MG63 (cell line): Measurements from ENCODE around the gene WNK2. TPM values are rescaled to one million over a fixed set of nuclear protein-coding genes. Genes with fewer than 3 reads are reported as not detected.
A peak's percentile ranks its signal among the peaks of the same experiment; 100 is the strongest.

Experiments used
- DNase-seq: peaks from one replicate; pipeline ENCODE4 v3.0.0-alpha.2; 2020
- H3K27me3 ChIP-seq: fragments of 250-450 bp; sonication (Bioruptor Pico); 2 replicates; pipeline ENCODE4 v1.5.1; 2020; ENCODE audit warnings: mild to moderate bottlenecking, moderate library complexity
- H3K36me3 ChIP-seq: fragments of 250-450 bp; sonication (Bioruptor Pico); 2 replicates; pipeline ENCODE4 v1.5.1; 2020; ENCODE audit warnings: mild to moderate bottlenecking, moderate library complexity
- H3K4me3 ChIP-seq: fragments of 250-450 bp; sonication (Bioruptor Pico); 2 replicates; pipeline ENCODE4 v1.5.1; 2020; ENCODE audit warnings: mild to moderate bottlenecking, moderate library complexity
- H3K9me3 ChIP-seq: fragments of 250-450 bp; sonication (Bioruptor Pico); 2 replicates; pipeline ENCODE4 v1.5.1; 2020; ENCODE audit warnings: mild to moderate bottlenecking, moderate library complexity
- total RNA-seq: library from RNA; depleted of rRNA; stranded (reverse); fragments of >200 nt; shearing (Covaris generic); gene quantifications from 2 replicates; pipeline ENCODE4 v1.2.3, GENCODE V29; 2014; ENCODE audit warnings: low replicate concordance

WNK2 gene
- total RNA-seq, 1 experiment from 2014 or later, result 1.1 TPM

DNA sequence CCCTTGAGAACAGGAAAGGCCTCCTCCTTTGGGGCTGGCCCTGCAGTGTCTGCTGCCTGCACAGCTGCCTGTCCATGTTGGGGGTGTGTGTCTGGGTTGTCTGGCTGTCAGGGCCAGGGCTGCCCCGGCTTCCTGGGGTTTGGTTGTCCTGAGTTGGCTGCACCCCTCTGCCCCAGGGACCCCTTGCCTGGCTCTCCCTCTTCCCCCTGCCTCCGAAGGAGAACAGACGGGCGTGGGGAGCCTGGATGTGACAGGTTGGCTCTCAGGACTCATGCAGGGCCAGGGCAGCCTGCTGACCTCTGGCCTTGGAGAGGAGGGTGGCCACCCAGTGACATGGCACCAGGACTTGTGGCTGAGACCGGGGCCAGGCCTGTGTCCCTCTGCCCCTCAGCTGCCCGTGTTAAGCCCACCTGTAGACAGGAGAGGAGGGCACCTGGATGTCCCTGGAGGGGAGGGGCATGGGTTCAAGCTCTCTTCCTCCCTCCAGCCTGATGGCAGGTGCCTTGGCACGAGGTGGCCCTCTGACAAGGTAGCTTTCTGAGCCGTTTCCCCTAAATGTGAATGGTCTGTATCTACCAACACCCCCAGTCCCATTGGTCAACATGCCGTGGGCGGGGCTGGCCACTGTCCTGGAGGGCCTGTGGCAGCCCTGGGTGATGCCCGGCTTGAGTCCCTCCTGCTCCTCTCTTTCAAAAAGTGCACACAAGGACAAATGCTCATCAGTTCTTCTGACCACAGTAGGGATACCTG, 34.9 kb downstream of the WNK2 start:
- no peaks in the 10 kb centered on the region for H3K9me3 ChIP-seq
- no peak for DNase-seq

DNA sequence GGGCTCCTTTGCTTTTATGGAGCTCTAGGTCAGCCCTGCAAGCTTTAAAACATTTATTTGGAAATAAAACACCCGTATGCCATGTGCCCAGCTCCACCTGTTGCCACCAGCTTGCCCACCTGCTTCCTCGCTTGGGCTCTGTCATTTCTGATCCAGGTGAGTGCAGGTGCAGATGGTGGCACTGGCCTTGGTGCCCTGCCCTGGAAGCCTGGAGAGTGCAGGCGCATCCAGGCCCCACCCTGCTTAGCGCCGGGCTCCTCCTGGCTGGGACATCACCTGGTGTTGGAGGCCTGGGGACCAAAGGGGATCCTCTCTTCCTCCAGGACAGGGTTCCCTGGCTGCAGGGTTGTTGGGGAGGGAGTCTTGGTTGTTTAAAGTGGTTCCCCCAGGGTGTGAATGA, 35.8 kb downstream of the WNK2 start:
- Histone ChIP-seq H3K27me3 (no peaks in the 10 kb centered on the region), H3K36me3 (no peaks in the 10 kb centered on the region), H3K9me3 (no peaks in the 10 kb centered on the region), H3K4me3 (no peak overlapping the region)
- no peak for DNase-seq

More for the DNA sequence above, 34.9 kb downstream of the WNK2 start:
- Histone ChIP-seq H3K4me3 (no peak overlapping the region), H3K27me3 (no peaks in the 10 kb centered on the region), H3K36me3 (no peaks in the 10 kb centered on the region)

DNA sequence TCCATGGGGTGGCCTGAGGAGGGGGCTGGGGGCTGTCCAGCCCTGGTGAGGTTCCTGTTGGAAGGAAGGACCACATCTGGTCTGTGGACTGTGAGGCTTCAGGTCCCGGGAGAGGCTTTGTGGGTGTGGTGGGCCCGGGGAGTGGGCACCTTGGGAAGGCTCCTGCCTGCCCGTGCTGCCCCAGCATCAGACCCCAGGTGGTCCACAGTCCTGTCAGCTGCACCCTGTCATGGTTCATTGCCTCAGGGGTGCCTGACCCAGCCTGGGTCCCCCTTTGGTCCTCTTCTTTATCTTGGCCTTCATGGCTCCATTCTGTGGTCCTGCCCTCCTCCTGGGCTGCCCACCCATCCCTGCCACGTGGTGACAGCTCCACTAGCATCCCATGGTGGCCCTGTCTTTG, 36.7 kb downstream of the WNK2 start:
- Histone ChIP-seq H3K27me3 (no peaks in the 10 kb centered on the region), H3K36me3 (no peaks in the 10 kb centered on the region), H3K4me3 (no peak overlapping the region), H3K9me3 (no peaks in the 10 kb centered on the region)
- no peak for DNase-seq

DNA sequence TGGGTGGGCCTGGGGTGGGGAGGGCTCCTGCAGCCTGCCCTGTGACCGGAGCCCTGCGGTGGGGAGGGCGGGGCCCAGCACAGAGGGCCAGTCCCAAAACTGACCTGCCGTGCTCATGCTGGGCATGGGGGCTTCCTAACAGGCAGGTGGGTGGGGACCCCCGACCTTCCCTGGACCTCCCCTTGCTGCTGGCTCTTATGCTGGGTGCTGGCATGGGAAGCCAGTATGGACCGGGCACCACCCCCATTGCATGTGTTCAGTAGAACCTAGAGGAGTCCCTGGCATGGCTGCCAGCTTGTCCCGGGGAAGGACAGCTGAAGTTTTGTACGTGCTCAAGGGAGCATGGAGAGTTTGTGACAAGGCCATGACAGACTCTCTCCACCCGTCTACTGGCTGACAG, 37.1 kb downstream of the WNK2 start:
- Histone ChIP-seq H3K36me3 (no peaks in the 10 kb centered on the region), H3K27me3 (no peaks in the 10 kb centered on the region), H3K4me3 (no peak overlapping the region), H3K9me3 (no peaks in the 10 kb centered on the region)
- DNase-seq, result no peak

DNA sequence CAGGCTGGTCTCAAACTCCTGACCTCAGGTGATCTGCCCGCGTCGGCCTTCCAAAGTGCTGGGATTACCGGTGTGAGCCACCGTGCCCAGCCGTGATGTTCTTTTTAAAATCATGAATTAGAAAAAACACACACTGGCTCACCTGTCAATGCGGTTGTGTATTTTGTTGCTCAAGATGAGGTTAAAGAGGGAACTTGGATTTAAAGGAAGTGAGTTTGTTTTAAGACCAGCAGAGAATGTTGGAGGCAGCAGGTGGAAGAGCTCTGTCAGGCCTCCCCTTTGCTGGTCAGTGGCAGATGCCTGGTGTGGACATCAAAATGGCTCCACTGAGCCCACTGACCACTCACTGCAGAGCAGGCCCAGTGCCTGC, 38.9 kb downstream of the WNK2 start:
- no peak for DNase-seq
- Histone ChIP-seq H3K4me3 (no peak overlapping the region), H3K36me3 (no peaks in the 10 kb centered on the region), H3K27me3 (no peaks in the 10 kb centered on the region), H3K9me3 (no peaks in the 10 kb centered on the region)

DNA sequence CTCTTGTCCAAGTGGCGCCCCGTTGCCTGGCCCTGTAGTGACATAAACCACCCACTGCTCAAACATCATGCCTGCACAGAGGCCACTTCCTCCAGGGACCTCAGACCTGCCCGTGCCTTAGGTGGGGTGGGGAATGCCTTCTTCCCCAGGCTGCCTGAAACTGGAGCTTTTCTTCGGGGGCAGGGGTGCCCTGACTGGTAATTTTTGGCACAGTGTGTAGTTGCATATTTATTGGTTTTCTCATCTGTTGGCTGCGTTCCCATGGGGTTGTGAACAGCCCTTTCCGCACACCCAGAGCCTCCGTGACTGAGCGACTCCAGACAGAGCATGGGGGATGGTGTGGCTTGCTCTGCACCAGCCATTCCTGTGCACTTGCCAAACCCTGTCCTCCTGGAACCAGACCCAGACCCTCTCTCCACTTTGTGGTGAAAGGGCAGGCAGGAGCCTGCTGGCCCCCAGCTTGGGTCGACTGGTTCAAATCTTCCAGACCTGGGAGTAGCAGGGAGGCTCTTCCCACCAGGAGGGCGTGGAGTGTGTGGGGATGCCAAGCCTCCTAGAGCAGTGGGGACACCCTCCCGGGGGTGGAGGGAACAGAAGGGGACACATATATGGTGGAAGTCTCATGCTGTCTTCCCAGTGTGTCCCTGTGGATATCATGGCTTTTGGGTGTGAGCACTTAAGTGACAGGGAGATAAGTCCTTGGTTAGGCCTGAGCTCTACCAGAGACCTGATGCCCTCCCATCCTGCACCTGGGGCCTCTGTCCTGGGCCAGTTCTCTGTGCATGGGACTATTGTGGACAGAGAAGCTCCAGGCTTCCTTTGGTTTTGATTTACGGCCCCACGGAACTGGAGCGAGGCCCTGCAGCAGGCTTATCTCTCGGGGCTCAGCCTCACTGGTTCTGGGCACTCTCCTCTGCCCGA, 39.6 kb downstream of the WNK2 start:
- Histone ChIP-seq H3K36me3 (no peaks in the 10 kb centered on the region), H3K4me3 (no peak overlapping the region), H3K27me3 (no peaks in the 10 kb centered on the region), H3K9me3 (no peaks in the 10 kb centered on the region)
- peak; percentile 90 for DNase-seq

DNA sequence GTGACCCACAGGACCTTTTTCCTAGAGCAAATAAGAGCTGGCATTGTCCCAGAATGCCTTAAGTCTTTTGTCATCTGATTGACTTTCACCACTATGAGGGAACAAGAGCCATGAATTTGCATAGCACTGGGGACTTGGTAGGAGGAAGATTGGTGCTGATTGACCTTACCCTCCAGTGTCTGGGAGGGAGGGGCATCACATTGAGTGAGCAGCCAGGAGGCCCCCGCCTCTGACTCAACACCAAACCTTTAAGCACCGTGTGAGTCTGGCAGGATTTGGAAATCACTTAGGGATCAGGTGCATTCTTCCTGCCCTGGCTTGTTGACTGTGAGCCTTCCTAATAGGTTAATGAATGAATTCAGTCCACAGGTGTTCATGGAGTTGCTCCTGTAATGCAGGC, 40.7 kb downstream of the WNK2 start:
- no peak for DNase-seq
- H3K27me3 ChIP-seq, result no peaks in the 10 kb centered on the region

DNA sequence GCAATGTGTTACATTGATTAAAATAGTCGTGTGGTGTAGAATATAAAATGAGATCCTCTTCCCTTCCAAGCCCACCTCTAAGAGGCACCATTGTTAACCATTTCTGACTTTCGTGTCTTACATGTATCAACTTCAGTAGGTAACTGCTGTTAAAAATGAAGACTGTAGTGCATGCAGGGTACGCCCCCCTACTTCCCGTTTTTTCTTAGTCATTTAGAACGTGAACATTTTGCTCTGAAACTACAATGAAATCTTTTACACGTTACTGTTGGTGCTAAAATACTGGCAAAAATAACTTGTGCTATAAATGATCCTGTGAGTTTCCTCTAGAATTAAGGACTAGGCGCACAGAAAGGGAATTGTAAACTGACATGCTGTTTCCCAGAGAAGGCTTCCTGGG, 41.5 kb downstream of the WNK2 start:
- Histone ChIP-seq H3K36me3 (no peaks in the 10 kb centered on the region), H3K4me3 (no peak overlapping the region), H3K9me3 (no peaks in the 10 kb centered on the region), H3K27me3 (no peaks in the 10 kb centered on the region)
- no peak for DNase-seq

More for the DNA sequence above, 40.7 kb downstream of the WNK2 start:
- no peaks in the 10 kb centered on the region for H3K9me3 ChIP-seq
- no peaks in the 10 kb centered on the region for H3K36me3 ChIP-seq
- no peak overlapping the region for H3K4me3 ChIP-seq

DNA sequence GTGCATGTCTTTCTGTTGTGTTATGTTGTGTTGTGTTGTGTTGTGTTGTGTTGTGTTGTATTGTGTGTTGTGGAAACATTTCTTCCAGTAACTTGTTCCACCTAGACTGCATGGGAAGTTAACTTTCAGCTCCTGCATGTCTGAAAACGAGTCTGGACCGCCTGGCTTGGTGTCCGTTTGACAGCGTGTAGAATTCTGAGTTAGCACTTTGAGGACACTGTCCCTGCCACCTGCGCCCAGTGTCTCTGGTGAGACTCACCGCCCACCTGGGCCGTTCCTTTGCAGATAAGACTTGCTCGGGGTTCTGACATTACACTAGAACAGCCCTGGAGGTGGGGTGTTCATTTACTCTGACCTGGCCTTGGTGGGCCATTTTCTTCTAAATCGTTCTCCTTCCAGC, 42.0 kb downstream of the WNK2 start:
- Histone ChIP-seq H3K36me3 (no peaks in the 10 kb centered on the region), H3K27me3 (no peaks in the 10 kb centered on the region), H3K4me3 (no peak overlapping the region), H3K9me3 (no peaks in the 10 kb centered on the region)
- no peak for DNase-seq

DNA sequence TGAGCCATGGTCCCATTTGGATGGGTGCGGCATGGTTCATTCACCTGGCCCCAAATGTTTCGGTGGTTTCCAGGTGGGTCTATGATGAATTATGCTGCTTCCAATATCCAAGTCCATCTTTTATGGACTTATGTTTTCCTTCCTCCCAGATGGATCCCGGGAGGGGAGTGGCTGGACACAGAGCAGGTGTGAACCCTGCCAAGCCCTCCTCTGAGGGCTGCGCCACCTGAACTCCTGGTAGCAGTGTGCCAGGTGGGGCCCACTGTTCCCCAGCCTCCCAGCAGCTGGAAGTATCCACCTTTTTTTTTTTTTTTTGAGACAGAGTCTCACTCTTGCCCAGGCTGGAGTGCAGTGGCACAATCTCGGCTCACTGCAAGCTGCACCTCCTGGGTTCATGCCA, 42.9 kb downstream of the WNK2 start:
- no peaks in the 10 kb centered on the region for H3K27me3 ChIP-seq
- H3K36me3 ChIP-seq, result no peaks in the 10 kb centered on the region
- H3K9me3 ChIP-seq, result no peaks in the 10 kb centered on the region
- no peak for DNase-seq
- H3K4me3 ChIP-seq, result no peak overlapping the region

DNA sequence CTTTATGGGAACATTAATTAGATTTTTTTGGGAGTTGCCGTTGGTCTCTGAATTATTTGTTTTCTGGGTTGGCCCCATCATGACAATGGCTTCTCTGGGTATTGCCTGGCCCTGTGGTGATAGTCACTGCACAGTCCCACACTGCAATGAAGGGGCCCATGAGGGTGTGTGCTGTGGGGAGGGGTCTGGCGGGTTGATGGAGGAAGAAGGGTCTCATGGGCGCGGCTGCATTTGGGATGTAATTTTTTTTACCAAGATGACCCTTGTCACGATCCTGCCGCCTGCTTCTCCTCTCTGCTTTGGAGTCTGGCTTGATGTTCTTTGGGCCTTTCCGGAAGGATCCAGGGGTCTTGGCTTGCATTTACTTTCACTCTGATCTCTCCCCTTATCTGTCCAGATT, 44.1 kb downstream of the WNK2 start:
- Histone ChIP-seq H3K36me3 (no peaks in the 10 kb centered on the region), H3K27me3 (no peaks in the 10 kb centered on the region), H3K9me3 (no peaks in the 10 kb centered on the region), H3K4me3 (no peak overlapping the region)
- DNase-seq, result no peak

DNA sequence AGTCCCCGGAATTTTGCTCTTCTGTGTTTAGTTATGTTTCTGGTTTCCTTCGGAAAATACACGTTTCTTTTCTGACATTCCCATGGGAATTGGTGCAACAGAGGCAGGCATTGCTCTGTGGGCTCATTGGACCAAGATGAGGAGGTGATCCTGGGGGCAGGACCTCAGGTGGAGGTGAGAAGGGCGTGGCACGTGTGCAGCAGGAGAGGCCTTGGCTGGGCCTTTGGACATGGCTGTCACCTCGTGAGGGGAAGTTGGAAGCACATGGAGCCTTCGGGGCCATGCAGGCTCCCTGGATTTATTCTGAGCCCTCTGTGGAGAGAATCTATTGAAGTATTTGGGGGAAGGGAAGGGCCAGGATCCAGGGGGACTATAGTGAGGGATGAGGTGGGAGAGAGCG, 44.5 kb downstream of the WNK2 start:
- Histone ChIP-seq H3K4me3 (no peak overlapping the region), H3K9me3 (no peaks in the 10 kb centered on the region), H3K27me3 (no peaks in the 10 kb centered on the region), H3K36me3 (no peaks in the 10 kb centered on the region)
- no peak for DNase-seq

DNA sequence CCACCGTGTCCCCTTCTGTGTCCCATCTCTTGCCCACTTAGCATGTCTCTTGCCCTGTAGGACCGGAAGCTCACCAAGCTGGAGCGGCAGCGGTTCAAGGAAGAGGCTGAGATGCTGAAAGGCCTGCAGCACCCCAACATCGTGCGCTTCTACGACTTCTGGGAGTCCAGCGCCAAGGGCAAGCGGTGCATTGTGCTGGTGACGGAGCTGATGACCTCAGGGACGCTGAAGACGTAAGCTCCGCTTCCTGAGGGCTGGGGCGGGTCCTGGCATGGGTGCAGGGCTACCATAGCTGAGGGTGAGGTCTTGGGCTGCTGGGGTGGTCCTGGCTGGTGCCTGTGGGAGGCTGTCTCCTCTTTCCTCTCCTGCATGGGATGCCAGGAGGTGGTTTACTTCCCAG, 45.7 kb downstream of the WNK2 start:
- H3K36me3 ChIP-seq, result no peaks in the 10 kb centered on the region
- H3K27me3 ChIP-seq, result no peaks in the 10 kb centered on the region
- H3K4me3 ChIP-seq, result no peak overlapping the region
- no peaks in the 10 kb centered on the region for H3K9me3 ChIP-seq
- DNase-seq, result no peak

DNA sequence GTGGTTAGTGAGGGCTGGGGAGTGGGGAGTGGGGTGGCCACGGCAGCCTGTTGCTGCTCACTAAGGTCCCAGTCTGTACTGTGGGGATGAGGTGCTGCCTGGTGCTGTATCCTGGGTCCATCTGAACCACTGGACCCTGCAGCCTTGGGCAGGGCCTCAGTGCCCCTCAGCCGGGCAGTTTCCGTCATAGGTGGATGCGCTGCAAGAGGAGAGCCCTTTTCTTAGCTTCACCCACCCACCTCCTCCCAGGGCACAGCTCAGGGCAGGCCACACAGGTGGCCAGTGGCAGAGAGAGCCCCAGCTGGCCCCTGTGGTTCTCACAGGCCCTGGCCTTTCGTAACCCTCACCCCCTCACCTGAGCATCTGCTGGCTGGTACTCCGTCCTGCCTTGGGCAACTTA, 46.2 kb downstream of the WNK2 start:
- no peak overlapping the region for H3K4me3 ChIP-seq
- no peaks in the 10 kb centered on the region for H3K9me3 ChIP-seq
- no peaks in the 10 kb centered on the region for H3K27me3 ChIP-seq
- no peaks in the 10 kb centered on the region for H3K36me3 ChIP-seq
- DNase-seq, result no peak

DNA sequence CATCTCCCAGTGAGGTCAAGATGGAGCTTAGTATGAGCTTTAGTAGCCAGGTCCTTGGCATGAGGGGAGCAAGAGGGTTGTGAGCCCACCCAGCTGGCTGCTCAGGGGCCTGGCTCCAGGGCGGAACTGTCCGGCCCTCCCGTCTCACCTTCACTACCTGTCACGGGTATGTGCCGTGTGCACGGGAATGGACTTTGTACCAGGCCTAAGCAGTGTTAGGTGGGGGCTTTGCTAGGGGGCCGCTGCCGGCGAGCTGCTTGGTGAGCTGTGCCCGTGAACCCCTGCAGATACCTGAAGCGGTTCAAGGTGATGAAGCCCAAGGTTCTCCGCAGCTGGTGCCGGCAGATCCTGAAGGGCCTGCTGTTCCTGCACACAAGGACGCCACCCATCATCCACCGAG, 46.7 kb downstream of the WNK2 start:
- Histone ChIP-seq H3K9me3 (no peaks in the 10 kb centered on the region), H3K36me3 (no peaks in the 10 kb centered on the region), H3K4me3 (no peak overlapping the region), H3K27me3 (no peaks in the 10 kb centered on the region)
- no peak for DNase-seq

DNA sequence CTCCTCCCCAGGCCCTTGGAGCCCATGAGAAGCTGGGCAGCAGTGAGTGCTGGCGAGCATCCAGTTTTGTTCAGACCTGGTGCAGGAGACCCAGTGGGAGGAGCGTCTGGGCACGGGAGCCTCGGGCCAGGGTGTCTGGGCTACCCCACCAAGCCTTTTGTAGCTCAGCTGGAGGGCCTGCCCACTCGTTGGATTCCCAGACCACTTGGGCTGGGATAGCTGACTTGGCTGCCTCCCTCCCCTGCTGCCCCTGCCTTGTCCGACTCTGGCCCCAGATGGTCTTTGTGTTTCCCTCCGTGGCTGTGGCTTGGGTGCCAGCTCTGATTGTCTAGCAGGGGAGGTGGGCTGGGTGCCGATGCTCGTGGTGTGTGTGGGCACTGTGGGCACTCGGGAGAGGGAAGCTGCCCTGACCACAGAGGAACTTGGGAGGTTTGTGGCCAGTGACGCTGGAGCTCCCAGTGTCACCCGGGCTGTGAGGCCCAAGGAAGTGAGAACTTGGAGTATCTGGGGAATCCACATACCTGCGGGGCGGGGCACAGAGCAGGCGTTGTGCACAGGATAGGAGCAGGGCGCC, 47.3 kb downstream of the WNK2 start:
- H3K4me3 ChIP-seq, result no peak overlapping the region
- DNase-seq, result no peak
- no peaks in the 10 kb centered on the region for H3K9me3 ChIP-seq
- no peaks in the 10 kb centered on the region for H3K36me3 ChIP-seq
- no peaks in the 10 kb centered on the region for H3K27me3 ChIP-seq

DNA sequence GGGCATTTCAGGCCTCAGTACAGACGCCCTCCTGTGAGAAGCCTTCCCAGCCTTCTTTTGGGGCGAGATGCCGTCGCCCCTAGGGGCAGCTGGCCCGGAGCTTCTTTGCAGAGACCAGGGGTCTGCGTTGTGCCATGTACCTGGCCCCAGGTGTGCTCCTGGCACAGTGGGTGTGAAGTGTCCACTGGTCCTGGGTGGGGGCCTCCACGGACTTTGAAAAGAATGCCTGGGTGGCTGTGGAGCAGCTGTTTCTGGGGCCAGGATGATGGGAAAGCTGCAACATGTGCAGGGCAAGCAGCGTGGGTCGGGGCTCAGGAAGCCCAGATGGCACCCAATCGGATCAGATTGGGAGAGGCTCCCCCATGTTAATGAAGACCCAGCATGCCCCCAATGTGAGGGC, 47.8 kb downstream of the WNK2 start:
- Histone ChIP-seq H3K27me3 (no peaks in the 10 kb centered on the region), H3K9me3 (no peaks in the 10 kb centered on the region), H3K36me3 (no peaks in the 10 kb centered on the region), H3K4me3 (no peak overlapping the region)
- DNase-seq, result no peak
